ENCODE data around the gene TTC23. TPM values are rescaled to one million over a fixed set of nuclear protein-coding genes. Genes with fewer than 3 reads are reported as not detected.
"Not testable (repeated sequence)": the region's sequence is repeated elsewhere in the genome, so short reads cannot be mapped to it uniquely, and the experiment has no call there.

TTC23 gene
- total and polyA plus RNA-seq, 2 donors (not counting 3 experiments of a cell fraction or from before 2014, with no cell fraction given): 4.1 to 27.3 TPM

GRCh38 chr15:99238849-99239248, 10.5 kb downstream of the TTC23 start:
- no peak for TF ChIP-seq EZH2 (IDR thresholded peaks at IDR 0.05; ENCODE audit: borderline replicate concordance, low read depth, low read length, severe bottlenecking)
- no peak for TF ChIP-seq JUN (IDR thresholded peaks at IDR 0.05; ENCODE audit: borderline replicate concordance, insufficient read depth, insufficient read length, low read depth)
- TF ChIP-seq POLR2A (IDR thresholded peaks at IDR 0.05; ENCODE audit: low read depth, low read length): no peak
- TF ChIP-seq FOS (IDR thresholded peaks at IDR 0.05; ENCODE audit: borderline replicate concordance, insufficient read depth, low read length): no peak
- no peak for TF ChIP-seq GATA2 (IDR thresholded peaks at IDR 0.05; ENCODE audit: insufficient read depth, insufficient read length, low read depth, low read length)
- no peak for TF ChIP-seq MYC (IDR thresholded peaks at IDR 0.05; ENCODE audit: low read depth, low read length)
- TF ChIP-seq MAX (IDR thresholded peaks at IDR 0.05; ENCODE audit: insufficient read depth, insufficient read length): no peak
- no peak for TF ChIP-seq CTCF (IDR thresholded peaks at IDR 0.05; ENCODE audit: extremely low read depth in 1 of 2, insufficient read depth in 1 of 2, low read depth in 1 of 2, low read length in 2 of 2)
- no peak for TF ChIP-seq POLR2AphosphoS5 (IDR thresholded peaks at IDR 0.05; ENCODE audit: insufficient read depth, low read depth, low read length)
- Histone ChIP-seq H4K20me1 (replicated peaks; ENCODE audit: control insufficient read depth, extremely low read depth, insufficient read depth, low read length) (peaks cover 2% of the 10 kb centered on the region), H3K4me1 (ENCODE audit: control insufficient read depth, extremely low read depth, insufficient read depth, low read length) (peaks cover 12% of the 10 kb centered on the region), H3K36me3 (ENCODE audit: control insufficient read depth in 2 of 2, extremely low read depth in 1 of 2, insufficient read depth in 2 of 2, low read length in 2 of 2) (no peaks in the 10 kb centered on the region), H3K4me3 (replicated peaks in 1 of 3; ENCODE audit: insufficient read depth in 1 of 3, low read depth in 1 of 3, low read length in 3 of 3) (no peak overlapping the region), H3K27ac (ENCODE audit: insufficient read depth, low read depth, low read length) (no peak overlapping the region), H3K27me3 (ENCODE audit: control insufficient read depth in 2 of 2, insufficient read depth in 2 of 2, low read length in 2 of 2) (no peaks in the 10 kb centered on the region), H3K9me3 (replicated peaks; ENCODE audit: control insufficient read depth, insufficient read depth, low read length) (no peaks in the 10 kb centered on the region), H3K9me1 (replicated peaks; ENCODE audit: control insufficient read depth, extremely low read depth, insufficient read depth, low read length) (no peaks in the 10 kb centered on the region), H3K9ac (replicated peaks; ENCODE audit: extremely low read depth, insufficient read depth, low read length) (no peak overlapping the region), H3K4me2 (ENCODE audit: insufficient read depth, low read length) (no peak overlapping the region), H3K79me2 (ENCODE audit: control insufficient read depth, insufficient read depth, low read length) (peaks cover 28% of the 10 kb centered on the region), H2AFZ (ENCODE audit: low read depth, low read length) (no peak overlapping the region)
- no TSS peak for BruUV-seq (replicated peaks)
- ChIA-PET POLR2A (no interaction called here), CTCF (interaction anchor here (0.6 to 1.5 kb wide), 5 partner anchors 11 to 517 kb away, joined by 3 to 9 read pairs (median 4); partner anchors contain the start of genes LRRC28, SYNM and TTC23)
- FAIRE-seq (peak; percentile 82), DNase-seq (ENCODE audit: low read depth, low spot score) (peak; percentile 45)
- dilution Hi-C loops (cut with MboI; ENCODE audit: extremely low pct_ligation_motif_present, low sequenced_read_pairs): no loop called here
- intact Hi-C loops (cut with micrococcal nuclease): no loop called here

GRCh38 chr15:99234160-99234559, 15.2 kb downstream of the TTC23 start:
- H3K79me2 ChIP-seq (ENCODE audit: control insufficient read depth, insufficient read depth, low read length); H3K27ac ChIP-seq (ENCODE audit: insufficient read depth, low read depth, low read length); BruUV-seq (replicated peaks); H3K9me3 ChIP-seq (replicated peaks; ENCODE audit: control insufficient read depth, insufficient read depth, low read length); DNase-seq (ENCODE audit: low read depth, low spot score); FAIRE-seq; H3K27me3 ChIP-seq (ENCODE audit: control insufficient read depth in 2 of 2, insufficient read depth in 2 of 2, low read length in 2 of 2); H3K36me3 ChIP-seq (ENCODE audit: control insufficient read depth in 2 of 2, extremely low read depth in 1 of 2, insufficient read depth in 2 of 2, low read length in 2 of 2); H3K4me1 ChIP-seq (ENCODE audit: control insufficient read depth, extremely low read depth, insufficient read depth, low read length); H4K20me1 ChIP-seq (replicated peaks; ENCODE audit: control insufficient read depth, extremely low read depth, insufficient read depth, low read length); H3K9ac ChIP-seq (replicated peaks; ENCODE audit: extremely low read depth, insufficient read depth, low read length); POLR2A ChIA-PET; intact Hi-C loops (cut with micrococcal nuclease); H2AFZ ChIP-seq (ENCODE audit: low read depth, low read length); H3K9me1 ChIP-seq (replicated peaks; ENCODE audit: control insufficient read depth, extremely low read depth, insufficient read depth, low read length); dilution Hi-C loops (cut with MboI; ENCODE audit: extremely low pct_ligation_motif_present, low sequenced_read_pairs); H3K4me2 ChIP-seq (ENCODE audit: insufficient read depth, low read length); H3K4me3 ChIP-seq (replicated peaks in 1 of 3; ENCODE audit: insufficient read depth in 1 of 3, low read depth in 1 of 3, low read length in 3 of 3): not testable (repeated sequence)
- CTCF ChIA-PET: interaction anchor here (0.8 to 1.3 kb wide), 2 partner anchors 12 to 134 kb away, joined by 3 read pairs; no protein-coding TSS in a partner anchor

Data from endothelial cell of umbilical vein (primary cell).